Renal cortical epithelial cell (primary cell): ENCODE results near the gene SSRP1. TPM values are rescaled to one million over a fixed set of nuclear protein-coding genes. Genes with fewer than 3 reads are reported as not detected.
A peak's percentile ranks its signal among the peaks of the same experiment; 100 is the strongest.

Experiments
- DNase-seq: peaks from one replicate; pipeline ENCODE4 v3.0.0-alpha.2; 2011; ENCODE audit warnings: low read depth
- total RNA-seq: library from RNA; depleted of rRNA; stranded (reverse); fragments of >200 nt; gene quantifications from 2 replicates; pipeline ENCODE4 v1.2.3, GENCODE V29; 2014

SSRP1 gene
- total RNA-seq, 1 donor from 2014 or later, result 120 TPM

DNA sequence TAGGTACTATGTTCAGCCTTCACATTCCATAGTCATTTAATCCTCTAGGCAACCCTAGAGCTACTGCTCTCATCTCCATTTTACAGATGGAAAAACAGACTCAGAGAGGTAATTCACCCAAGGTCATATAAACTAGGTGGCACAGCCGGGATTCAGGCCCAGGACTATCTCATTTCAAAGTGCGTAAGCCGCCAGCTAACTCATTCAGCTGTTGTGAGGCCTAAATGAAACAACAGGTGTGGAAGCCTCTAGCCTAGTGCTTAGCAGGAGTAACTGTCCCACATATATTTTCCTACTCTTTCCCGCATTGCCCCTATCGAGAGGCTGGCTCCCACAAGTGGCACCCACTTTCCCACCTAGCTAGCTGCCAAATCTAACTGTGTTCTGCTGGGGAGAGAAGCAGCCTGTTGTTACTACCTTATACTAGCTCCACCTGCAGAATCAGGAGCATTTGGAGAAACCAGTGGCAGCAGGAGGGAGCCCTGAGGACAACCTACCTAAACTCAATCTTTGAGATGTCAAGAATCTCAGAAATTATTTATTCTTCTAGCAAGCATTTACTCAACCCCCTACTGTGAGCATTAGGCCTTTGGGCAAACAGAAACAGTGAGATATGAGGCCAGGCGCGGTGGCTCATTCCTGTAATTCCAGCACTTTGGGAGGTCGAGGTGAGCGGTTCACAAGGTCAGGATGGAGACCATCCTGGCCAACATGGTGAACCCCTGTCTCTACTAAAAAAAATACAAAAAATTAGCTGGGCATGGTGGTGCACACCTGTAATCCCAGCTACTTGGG, 24.4 kb upstream of the SSRP1 start:
- no peak for DNase-seq

DNA sequence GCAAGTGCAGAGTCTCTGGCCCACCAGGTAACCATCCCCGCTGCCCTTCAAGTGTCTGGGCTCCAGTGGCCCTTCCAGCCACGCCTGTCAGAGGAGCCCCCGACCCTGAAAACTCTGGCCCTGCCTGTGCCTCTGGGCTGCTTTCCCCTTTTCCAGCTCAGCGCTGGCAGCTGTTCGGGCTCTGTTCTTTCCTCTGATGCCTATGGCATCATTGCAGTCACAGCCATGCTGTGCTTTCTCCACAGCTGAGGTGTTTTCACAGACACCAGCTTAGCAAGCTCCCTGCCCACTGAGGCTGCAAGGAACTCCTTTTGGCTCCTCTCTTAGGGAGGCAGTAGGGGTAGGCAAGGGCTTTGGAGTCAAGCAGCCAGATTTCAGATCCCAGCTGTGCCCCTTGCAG, 23.7 kb upstream of the SSRP1 start:
- no peak for DNase-seq

DNA sequence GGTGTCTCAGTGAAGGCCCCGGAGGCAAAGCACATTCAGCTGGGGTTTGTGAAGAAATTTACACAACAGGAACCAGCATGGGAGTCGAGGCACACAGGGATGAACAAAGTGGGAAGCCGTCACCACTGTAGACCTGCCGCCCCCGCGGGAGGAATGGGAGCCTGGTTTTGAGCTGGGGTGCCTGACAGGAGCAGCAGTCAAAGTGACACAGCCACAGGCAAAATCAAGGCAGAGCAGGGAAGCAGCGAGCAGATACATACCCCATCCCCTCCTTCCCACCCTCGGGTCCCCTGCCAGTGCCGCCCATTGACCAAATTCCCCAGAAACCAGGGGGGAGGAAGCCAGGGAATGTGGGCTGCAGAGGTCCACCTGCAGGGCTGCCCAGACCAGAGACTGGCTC, 23.3 kb upstream of the SSRP1 start:
- no peak for DNase-seq

DNA sequence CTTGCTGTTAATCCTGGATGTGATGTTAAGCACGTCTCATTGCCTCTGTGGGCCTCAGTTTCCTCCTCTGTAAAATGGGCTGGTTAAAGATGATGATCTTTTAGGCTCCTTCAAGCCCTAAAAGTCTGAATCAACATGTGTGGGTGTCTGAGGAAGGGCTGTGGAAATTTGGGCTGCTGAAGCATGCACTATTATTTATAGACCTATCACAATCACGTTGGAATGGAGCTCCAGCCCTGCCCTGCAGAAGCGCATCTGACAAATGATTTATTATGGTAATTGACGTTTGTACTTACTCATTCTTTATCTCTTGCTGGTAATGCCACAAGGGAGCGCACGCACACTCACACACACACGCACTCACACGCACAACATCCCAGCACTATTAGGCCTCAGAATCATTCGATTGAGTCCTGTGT, 22.9 kb upstream of the SSRP1 start:
- no peak for DNase-seq

DNA sequence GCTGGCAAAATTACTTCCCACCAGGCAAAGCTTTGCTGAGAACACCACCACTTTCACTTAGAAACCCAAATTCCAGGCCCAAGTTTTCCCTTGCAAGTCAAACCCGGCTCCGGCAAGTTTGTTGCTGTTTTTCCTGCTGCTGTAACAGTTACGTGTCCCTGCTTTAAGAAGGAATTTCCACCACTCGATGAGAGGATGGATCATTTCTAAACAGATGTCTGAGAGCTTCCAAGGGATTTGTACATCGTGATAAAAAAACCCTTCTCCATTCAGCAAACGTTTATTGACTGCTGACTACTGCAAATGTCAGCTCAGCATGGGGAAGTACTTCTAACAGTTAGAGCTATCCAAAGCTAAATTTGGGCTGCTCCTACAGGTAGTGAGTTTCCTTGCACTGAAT, 22.2 kb upstream of the SSRP1 start:
- no peak for DNase-seq

DNA sequence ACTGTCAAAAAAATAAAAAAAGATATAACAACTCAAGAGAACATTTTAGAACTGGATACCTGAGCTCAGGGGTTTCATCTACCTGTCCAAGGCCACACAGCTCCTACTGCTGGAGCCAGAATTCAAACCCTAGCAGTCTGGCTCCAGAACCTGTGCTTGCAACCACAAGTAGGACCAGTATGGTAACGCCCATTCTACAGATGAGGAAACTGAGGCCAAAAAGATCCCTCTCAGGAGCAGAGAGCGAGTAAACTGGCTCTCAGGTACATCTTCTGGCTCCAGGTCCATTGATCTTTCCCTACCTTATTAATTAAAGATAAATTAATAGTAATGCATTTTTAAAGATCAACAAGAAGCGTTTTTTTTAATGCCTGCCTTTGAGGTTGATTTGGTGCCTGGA, 21.6 kb upstream of the SSRP1 start:
- no peak for DNase-seq

DNA sequence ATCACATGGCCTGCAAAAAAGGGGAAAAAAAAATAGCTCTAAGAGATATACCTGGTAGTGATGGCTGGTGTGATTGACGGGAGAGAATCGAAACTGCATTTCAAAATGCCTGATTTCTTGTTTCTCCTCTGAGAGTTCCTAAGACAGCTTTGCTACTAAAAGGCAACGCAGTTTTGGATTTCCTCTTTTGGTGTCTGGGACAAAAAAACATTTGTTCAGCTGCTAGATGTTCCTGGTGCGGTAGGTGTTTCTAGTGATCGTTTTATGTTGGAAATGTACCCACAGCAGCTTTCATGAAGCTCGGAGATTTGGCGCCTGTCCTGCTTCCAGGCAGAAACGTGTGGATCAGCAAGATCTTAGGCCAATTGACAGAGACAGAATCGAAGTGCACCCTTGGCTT, 20.6 kb upstream of the SSRP1 start:
- DNase-seq, result no peak

DNA sequence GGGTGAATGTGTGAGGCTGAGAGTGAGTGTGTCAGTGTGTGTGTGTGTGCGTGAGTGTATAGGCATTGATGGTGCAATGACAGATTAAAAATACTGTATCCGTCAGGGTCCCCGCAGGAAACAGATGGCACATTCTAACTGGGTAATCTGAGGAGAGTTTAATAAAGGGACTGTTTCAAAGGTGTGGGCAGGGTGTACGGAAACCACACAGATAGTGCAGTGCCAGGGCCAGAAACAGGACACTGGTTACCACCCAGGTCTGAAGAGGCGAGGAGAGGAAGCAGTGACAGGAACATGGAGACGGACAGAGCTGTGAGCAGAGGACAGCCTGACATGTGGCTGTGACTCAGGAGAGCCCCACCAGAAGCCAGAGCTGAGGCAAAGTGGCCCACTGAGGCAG, 19.0 kb upstream of the SSRP1 start:
- DNase-seq, result no peak

DNA sequence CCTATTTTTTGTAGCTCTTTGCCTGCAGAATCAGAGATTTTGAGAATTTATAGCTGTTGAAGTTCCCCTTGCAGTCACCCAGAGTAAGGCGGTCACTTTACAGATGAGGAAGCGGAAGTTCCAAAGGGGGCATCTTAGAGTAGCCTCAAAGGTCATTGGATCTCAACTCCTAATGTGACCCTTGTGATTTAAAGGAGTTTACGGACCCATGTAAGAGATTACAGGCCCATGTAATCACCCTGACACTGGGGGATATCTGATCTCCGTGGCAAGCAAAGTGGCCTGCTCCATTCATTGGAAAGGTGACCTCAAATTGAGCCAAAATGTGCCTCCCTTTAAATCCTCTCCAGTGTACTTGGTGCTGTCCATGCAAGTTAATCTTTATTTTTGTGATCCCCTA, 18.2 kb upstream of the SSRP1 start:
- DNase-seq, result no peak

DNA sequence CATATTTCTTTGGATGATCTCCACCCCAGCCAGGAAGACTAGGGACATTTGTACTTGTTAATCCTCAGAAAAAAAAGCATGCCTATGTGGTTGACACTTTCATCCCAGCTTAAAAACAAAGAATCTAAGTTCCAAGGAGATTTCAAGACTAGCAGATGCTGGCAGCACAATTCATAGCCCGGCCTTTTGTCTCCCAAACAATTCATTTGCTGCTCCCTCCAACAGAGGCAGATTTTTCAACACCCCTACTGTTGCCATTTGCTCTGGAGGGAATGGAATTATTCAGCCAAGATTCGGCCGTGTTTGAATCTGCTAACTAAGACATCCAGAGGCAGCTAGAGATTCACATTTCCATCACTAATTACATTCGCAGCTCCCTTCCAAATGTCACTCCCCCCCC, 17.8 kb upstream of the SSRP1 start:
- no peak for DNase-seq

DNA sequence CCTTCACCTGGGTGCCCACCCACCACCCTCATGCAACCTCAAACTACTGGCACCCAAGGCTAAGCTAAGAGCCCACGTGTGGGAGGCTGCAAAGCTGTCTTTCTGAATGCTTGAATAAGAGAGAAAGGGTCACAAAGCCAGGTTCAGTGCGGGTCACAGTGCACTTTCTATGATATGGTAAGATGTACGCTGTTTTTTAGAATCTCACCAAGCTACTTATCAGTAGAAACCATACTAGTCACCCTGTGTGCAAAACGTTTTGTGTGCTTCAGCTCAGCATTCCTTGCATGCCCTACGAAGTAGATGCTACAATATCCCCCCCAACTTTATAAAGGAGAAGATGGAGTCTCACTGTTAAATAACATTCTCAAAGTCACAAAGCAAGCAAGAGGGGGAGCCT, 17.3 kb upstream of the SSRP1 start:
- DNase-seq, result no peak

DNA sequence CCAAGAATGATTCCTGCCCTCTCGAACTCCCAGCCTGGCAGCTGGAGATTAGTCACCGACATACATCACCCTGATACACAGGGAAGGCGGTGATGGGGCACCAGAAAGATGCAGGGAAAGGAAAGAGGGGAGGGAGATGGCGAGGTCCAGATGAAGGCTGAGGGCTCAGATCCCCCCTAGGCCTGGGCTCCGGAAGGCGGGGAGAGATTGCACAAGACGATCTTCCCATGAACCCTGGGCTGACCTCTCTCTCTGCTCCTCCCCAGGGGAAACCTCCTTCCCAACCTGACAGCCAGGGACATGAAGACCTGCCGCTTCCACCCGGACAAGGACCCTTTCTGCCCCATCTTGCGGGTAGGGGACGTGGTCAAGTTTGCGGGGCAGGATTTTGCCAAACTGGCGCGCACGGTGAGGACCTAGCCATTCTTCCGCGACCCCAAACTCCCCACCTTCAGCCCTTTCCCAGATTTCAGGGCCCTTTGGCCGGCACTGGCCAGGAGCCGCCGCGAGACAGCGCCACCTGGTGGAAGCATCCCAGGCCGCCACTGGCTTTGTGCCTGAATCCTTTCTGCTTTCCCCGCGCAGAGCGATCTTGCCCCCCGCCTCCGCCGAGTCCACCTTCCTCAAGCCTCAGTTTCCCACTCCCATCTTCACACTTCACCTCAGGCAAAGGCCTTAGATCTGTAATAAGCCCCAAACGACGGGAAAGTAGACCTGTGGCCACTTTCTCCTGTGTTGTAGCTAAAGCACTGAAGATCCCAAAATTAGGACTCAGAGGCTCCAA, 14.0 kb upstream of the SSRP1 start:
- DNase-seq, result peak; percentile 30

DNA sequence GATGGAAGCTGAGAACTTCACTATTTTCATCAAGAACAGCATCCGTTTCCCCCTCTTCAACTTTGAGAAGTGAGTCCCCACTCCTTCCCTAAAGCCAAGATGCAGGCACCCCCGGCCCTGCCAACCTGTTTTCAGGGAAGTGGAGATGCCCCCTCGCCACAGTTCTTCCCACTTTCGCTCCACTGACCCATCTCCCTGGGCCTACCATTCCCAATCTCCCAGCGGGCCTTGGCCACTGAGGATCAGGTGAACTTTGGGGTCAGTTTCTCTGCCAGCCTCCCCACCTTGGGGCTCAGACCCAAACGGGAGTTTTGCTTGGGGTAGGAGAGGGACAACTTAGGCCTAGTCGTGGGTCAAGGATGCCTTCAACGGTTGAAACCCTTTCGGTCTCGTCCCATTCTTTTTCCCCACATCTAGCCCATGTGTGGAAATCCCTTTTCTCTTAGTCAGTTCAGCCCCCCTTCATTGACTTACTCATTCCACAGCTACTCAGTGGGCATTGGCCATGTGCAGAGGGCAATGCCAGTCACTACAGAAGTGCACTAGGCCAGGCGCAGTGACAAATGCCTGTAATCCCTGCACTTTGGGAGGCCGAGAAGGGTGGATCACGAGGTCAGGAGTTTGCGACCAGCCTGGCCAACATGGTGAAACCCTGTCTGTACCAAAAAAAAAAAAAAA, 13.1 kb upstream of the SSRP1 start:
- no peak for DNase-seq

DNA sequence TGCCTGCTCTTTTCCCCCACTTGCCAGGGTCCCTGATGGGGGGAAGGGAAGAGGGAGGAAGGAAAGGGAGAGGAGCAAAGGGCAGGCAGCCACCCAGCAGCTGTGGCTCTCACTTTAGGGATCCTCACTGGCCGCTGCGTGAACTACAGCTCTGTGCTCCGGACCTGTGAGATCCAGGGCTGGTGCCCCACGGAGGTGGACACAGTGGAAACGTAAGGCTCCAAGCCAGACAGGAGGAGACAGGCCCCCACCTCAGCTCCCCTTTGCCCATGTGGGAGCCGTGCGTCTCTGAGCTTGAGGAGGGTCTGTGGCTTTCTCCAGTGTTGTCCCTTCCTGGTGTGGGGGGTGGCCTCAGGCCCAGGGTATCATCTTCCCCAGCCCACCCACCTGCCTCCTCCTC, 12.4 kb upstream of the SSRP1 start:
- no peak for DNase-seq

DNA sequence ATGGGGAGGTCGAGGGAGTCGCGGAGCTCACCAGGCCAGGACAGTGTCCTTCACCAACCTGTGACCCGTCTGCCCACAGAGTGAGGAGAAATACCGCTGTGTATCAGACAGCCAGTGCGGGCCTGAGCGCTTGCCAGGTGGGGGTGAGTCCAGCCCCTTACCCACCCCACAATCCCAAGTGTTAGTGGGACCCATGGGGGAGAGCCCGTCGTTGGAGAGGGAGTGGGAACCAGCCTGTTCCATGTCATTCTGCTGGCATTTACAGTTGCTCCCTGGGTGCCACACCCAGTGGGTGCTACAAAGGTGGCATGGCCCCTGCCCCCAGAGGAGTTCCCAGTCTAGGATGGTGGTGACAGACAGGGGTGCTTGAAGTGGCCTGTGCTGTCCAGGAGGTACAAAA, 11.6 kb upstream of the SSRP1 start:
- no peak for DNase-seq

DNA sequence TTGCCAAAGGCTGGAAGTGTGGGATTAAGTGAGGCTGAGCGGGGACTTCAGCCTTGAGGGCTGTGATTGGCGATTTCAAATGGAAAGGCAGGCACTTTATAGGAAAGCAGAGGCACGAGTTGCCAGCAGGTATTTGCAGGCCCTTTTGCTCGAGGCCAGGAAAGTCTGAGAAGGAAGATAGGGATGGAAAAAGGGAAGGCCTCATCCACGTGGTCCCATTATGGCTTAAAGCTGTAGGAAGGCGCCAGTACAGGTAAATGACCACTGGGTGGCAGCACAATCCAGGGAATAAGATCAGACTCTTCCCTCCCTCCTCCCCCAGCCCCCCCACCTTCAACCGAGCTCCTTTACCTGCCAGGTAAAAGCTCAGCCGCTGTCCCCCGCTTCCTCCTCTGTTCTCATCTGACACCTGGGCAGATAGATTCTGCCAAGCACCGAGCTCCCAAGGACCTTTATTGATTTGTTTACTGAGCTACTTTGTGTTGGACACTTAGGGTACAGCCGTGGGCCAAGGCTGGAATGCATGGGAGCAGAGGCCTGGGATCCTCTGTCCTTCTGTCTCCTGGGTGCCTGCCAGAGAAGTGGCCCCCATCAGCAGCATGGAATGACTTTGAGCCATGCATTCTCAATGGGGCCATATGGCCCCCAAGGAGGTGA, 10.0 kb upstream of the SSRP1 start:
- DNase-seq, result peak; percentile 44

DNA sequence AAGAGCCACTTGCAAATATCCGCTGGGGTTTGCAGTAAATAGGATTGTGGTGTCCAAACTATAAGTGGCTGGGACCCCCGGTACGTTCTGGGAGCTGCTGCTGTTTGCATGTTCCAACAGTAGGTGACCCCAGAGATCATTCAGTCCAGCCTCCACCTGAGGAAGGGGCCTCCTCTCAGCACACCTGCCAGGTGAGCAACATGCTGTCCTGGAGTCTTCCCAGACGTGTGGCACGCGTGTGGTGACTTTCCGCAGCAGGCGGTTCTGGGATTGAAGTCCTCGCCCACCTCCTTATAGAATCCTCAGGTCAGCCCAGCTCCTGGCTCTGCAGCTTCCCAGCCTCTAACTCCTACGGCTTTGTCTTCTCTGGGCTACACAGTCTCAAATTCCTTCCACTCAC, 9.1 kb upstream of the SSRP1 start:
- DNase-seq, result no peak

DNA sequence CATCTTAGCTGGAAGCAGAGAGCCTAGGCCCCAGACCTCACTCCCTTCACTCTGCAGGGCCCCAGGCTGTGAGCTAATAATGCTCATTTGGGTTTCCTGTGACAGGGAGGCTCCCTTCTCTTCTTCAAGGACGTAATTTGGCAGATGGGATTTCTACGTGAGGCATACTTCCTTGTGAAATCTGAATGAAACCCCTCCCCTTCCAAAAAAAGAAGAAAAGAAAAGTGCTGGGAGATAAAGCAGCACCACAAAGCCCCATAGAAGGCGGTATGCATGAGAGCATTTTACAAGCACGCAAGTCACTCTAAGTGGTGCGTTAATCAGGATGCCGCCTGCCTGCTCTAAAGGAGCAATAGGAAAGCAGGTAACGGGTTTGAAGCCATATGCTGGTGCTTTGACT, 8.1 kb upstream of the SSRP1 start:
- no peak for DNase-seq

DNA sequence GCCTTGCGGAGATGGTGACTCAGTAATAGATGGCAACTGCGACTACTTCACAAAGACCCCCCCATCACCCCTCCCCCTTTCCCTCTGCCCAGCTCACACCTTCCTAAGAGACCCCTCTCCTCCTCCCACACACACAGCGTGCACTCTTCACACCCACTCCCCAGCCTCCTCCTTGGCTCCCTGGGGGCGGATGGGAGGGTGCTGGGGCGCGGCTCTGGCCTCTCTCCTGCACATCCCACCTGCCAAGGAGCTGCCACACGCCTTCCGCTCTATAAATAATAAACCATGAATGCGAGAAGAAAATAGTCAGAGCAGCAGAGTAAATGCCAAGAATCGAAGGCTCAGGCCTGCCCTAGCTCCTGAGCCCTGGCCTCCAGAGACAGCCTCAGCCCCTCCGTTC, 7.0 kb upstream of the SSRP1 start:
- DNase-seq, result no peak

DNA sequence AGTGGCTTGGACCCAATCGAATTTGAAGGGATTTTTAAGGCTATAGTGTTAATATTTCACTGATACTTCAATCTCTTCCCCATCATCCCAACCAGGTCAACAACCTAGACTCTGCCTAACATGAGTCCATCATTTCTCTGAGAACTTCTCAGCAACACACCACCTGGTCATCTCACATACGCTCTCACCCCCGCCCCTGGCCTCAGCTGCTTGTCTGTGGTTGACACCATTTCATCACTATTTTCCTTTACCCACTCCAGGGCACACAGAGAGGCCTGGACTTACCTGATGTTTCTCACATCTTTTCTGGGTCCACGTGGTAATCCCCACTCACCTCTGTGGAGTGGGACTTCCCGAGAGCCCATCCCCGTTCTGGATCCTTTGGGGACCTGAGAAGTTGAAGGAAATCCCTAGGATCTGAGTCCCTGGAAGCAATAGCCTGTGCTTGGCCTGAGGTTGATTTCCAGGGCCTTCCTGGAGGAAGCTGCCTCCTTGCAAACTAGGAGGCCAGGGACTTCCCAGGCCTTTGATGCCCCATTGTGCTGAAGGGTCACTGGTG, 5.6 kb upstream of the SSRP1 start:
- DNase-seq, result no peak

DNA sequence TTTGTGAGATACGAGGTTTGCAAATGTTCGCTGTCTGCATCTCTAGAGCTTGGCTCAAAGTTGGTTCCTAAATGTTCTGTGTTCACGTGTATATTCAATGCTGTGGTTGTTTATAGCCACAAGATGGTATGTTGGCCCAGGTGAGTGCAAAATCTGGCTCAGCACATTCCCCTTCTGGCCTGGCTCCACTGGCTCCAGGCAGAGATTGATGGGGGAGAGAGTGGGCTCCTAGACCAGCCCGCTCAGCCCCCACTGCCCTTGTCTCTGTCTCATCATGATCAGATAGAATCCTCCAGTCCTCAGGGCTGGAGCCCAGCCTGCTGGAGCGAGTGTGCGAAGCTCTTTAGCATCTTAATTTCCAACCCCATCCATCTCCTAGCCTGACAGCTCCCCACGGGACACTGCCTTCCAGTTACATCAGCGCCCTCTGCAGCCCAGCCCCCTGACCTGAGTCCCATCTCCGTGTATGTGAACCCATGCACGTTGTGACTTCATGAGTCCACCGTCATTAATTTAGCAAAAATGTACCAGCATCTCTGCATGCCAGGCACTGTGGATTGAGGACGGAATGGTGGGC, 4.4 kb upstream of the SSRP1 start:
- peak; percentile 34 for DNase-seq

DNA sequence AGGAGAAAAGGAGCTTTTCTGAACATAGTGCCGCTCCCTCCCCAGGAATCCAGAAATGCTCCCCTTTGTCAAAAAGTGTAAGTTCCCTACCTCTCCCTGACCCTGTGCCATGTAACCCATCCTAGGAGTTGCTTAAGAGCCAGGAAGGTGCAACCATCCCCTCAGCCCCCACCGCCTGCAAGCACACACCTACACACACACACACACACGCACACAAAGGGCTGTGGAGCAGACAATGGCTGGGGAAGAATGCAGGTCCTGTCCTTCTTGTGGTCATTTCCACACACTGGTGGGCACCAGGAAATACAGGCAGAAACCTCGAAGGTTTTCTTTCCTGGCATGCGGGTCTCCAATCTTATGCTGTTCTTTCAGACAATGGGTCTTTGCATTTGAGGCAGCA, 3.6 kb upstream of the SSRP1 start:
- peak; percentile 30 for DNase-seq
